Measurements from ENCODE around the gene ZNF14. TPM values are rescaled to one million over a fixed set of nuclear protein-coding genes. Genes with fewer than 3 reads are reported as not detected.

Gene ZNF14
- total and polyA plus RNA-seq, 2 donors from 2014 or later, result 5.0 to 10.2 TPM

DNA sequence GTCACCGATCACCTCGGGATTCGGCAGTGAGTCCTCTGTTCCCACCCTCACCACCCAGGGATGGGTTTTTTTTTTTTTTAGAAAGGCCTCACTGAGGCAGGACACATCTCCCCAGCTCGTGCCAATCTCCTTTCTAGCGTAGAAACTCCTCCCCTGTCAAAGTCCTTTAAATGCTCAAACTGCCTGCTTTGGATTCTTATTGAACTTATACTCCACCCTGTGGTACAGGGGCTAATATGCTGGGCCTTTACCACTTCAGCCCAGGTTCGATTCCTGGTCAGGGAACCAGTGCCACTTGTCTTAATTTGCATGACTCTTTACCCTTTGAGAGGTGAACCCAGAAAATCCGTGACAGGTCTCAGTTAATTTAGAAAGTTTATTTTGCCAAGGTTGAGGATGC is 8.3 kb upstream of the ZNF14 start:
- intact Hi-C loops (cut with DNase I), result no loop called here

DNA sequence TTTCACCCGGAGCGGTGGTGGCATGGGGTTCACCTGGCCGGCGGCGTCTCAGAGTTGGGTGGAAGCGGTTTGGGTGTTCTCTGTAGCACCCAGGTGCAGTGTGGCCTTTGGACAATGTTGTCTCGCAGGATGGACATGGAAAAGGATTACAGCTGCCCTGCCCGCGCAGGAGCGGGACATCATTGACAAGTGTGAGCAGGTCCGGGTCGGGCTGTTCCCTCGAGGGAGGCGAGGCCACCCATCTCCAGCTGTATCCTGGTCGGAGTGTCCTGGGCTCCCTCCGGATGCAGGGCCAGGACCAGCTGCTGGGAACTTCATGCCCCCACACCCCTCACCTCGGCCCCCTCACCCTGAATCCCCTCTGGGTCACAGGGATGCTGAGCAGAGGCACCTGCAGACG is 7.8 kb upstream of the ZNF14 start:
- intact Hi-C loops (cut with DNase I), result no loop called here
- TF ChIP-seq, protein P1, sequence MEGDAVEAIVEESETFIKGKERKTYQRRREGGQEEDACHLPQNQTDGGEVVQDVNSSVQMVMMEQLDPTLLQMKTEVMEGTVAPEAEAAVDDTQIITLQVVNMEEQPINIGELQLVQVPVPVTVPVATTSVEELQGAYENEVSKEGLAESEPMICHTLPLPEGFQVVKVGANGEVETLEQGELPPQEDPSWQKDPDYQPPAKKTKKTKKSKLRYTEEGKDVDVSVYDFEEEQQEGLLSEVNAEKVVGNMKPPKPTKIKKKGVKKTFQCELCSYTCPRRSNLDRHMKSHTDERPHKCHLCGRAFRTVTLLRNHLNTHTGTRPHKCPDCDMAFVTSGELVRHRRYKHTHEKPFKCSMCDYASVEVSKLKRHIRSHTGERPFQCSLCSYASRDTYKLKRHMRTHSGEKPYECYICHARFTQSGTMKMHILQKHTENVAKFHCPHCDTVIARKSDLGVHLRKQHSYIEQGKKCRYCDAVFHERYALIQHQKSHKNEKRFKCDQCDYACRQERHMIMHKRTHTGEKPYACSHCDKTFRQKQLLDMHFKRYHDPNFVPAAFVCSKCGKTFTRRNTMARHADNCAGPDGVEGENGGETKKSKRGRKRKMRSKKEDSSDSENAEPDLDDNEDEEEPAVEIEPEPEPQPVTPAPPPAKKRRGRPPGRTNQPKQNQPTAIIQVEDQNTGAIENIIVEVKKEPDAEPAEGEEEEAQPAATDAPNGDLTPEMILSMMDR (IDR thresholded peaks at IDR 0.05; ENCODE audit: borderline replicate concordance, extremely low read depth, insufficient read depth), result no peak
- Histone ChIP-seq H3K4me3 (ENCODE audit: low read length in 3 of 3) (no peak overlapping the region), H3K36me3 (ENCODE audit: control insufficient read depth in 2 of 3, insufficient read depth in 3 of 3, low read length in 3 of 3) (no peaks in the 10 kb centered on the region), H3K4me1 (ENCODE audit: control insufficient read depth in 2 of 3, insufficient read depth in 2 of 3, low read depth in 1 of 3, low read length in 3 of 3) (no peaks in the 10 kb centered on the region), H3K9ac (ENCODE audit: low read length in 3 of 3) (no peak overlapping the region), H3K27ac (ENCODE audit: low read depth in 2 of 2, low read length in 2 of 2) (no peak overlapping the region), H3K27me3 (ENCODE audit: control insufficient read depth, insufficient read depth, low read length) (no peaks in the 10 kb centered on the region), H3K9me3 (ENCODE audit: control insufficient read depth in 2 of 3, insufficient read depth in 1 of 3, low read length in 3 of 3) (no peaks in the 10 kb centered on the region)
- DNase-seq, result peak in 1 of 5 donors; percentile 19
- no peak for FAIRE-seq

More for the DNA sequence above, 8.3 kb upstream of the ZNF14 start:
- FAIRE-seq, result no peak
- no peak overlapping the region for H3K4me3 ChIP-seq (ENCODE audit: low read length in 3 of 3)
- no peaks in the 10 kb centered on the region for H3K4me1 ChIP-seq (ENCODE audit: control insufficient read depth in 2 of 3, insufficient read depth in 2 of 3, low read depth in 1 of 3, low read length in 3 of 3)
- no peaks in the 10 kb centered on the region for H3K36me3 ChIP-seq (ENCODE audit: control insufficient read depth in 2 of 3, insufficient read depth in 3 of 3, low read length in 3 of 3)
- H3K9ac ChIP-seq (ENCODE audit: low read length in 3 of 3), result no peak overlapping the region
- no peak for DNase-seq
- H3K9me3 ChIP-seq (ENCODE audit: control insufficient read depth in 2 of 3, insufficient read depth in 1 of 3, low read length in 3 of 3), result no peaks in the 10 kb centered on the region
- TF ChIP-seq, protein P1 (IDR thresholded peaks at IDR 0.05; ENCODE audit: borderline replicate concordance, extremely low read depth, insufficient read depth), result no peak
- H3K27me3 ChIP-seq (ENCODE audit: control insufficient read depth, insufficient read depth, low read length), result no peaks in the 10 kb centered on the region
- H3K27ac ChIP-seq (ENCODE audit: low read depth in 2 of 2, low read length in 2 of 2), result no peak overlapping the region

DNA sequence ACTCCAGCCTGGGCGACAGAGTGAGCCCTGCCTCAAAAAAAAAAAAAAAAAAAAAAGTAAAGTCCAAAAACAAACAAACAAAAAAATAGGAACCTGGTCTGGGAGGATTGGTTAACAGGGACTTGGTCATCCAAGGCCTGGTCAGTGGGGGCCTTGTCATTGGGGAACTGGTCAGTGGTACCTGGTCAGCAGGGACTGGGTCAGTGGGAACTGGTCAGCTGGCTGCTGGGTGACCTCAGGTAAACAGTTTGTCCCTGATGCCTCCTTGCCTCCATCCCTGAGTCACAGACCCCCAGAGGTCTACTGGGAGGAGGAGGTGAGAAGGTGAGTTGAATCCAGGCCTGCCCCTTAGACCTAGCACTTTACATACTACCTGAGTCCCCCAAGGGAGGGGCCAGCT is 5.7 kb upstream of the ZNF14 start:
- Histone ChIP-seq H3K27me3 (ENCODE audit: control insufficient read depth, insufficient read depth, low read length) (no peaks in the 10 kb centered on the region), H3K4me3 (ENCODE audit: low read length in 3 of 3) (no peak overlapping the region), H3K27ac (ENCODE audit: low read depth in 2 of 2, low read length in 2 of 2) (no peak overlapping the region), H3K9me3 (ENCODE audit: control insufficient read depth in 2 of 3, insufficient read depth in 1 of 3, low read length in 3 of 3) (no peaks in the 10 kb centered on the region), H3K4me1 (ENCODE audit: control insufficient read depth in 2 of 3, insufficient read depth in 2 of 3, low read depth in 1 of 3, low read length in 3 of 3) (no peaks in the 10 kb centered on the region), H3K36me3 (ENCODE audit: control insufficient read depth in 2 of 3, insufficient read depth in 3 of 3, low read length in 3 of 3) (no peaks in the 10 kb centered on the region), H3K9ac (ENCODE audit: low read length in 3 of 3) (no peak overlapping the region)
- no peak for DNase-seq
- intact Hi-C loops (cut with DNase I), result no loop called here
- TF ChIP-seq, protein P1 (IDR thresholded peaks at IDR 0.05; ENCODE audit: borderline replicate concordance, extremely low read depth, insufficient read depth), result no peak
- no peak for FAIRE-seq
